Suppressor macrophage treated with lipopolysaccharide for 4 hours (primary cell): ENCODE results near the gene CACNA2D4.

ENCODE experiments used
- DNase-seq: peaks from one replicate; pipeline ENCODE4 v3.0.0-alpha.2; 2020

CACNA2D4 gene

DNA sequence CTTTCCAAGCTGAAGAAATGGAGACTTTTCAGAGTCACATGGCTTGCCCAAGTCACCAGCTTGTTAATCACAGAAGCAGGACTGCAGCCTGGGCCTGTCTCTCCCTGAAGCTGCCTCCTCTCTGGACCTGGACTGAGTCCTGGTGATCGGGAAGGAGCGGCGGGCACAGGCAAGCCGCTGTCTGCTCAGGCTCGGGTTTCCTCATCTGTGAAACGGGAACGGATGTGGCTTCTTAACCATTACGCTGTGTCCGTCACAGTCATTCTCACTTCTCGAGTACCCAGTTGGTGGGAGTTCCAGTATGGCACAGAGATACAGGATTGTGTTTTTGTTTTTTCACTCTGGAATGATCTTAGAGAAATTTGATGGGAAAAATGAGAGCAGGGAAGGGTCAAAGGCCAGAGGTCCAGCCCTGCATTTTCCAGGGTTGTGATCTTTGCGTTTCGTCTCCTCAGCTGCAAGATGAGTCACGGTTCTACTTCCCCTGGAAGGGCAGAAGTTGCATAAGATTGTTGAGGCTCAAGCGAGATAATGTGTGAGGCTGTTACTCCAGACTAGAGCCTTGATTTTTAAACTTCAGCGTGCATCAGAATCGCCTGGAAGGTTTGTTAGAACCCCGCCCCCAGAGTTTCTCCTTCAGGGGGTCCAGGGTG lies 105.7 kb downstream of the CACNA2D4 start:
- peak; percentile 90 for DNase-seq

DNA sequence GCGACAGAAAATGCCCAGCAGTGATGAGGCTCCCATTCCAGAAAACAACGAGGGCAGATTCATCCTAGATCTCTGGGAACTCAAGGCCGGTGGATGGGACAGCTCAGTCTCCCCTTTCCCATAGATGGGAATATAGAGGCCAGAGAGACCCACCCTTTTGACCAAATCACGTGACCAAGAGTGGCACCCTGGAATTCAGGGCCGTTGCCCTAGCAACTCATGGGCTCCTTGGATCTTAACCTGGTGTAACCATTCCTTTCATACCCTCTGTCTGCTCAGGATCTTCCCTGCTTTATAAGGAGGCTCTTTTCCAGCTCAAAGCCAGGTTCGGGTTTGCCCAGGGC lies 106.5 kb downstream of the CACNA2D4 start:
- DNase-seq, result no peak

DNA sequence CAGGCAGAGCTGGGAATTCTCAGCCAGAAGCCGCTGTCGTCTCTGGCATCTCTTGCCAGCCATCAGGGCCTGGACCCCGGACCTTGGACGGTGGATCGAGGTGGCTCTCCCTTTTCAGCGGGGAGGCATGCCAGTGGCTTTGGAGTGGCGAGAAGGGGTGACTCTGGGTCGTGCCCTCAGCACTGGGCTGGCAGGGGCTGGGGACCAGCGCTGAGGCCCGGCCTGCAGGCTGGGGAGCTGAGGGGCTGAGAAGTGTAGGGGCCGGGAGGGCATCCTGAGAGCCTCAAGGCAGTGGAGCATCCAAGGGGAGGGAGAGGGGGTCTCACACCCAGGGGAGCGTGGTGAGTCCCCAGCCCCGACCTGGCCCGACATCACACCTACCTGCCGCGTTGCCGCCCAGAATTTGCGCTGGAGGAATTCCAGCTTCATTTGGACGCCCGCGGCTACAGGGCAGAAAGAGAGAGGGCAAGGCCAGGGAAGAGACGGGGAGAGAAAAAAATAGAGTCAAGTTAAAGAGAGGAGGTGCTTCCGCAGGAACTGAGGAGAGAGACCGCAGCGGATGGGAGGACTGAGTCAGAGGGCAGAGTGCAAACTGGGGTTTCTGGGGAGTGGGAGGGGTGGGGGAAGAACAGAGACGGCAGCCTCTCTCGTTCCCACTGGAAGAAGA lies 107.0 kb downstream of the CACNA2D4 start:
- DNase-seq, result peak; percentile 70

DNA sequence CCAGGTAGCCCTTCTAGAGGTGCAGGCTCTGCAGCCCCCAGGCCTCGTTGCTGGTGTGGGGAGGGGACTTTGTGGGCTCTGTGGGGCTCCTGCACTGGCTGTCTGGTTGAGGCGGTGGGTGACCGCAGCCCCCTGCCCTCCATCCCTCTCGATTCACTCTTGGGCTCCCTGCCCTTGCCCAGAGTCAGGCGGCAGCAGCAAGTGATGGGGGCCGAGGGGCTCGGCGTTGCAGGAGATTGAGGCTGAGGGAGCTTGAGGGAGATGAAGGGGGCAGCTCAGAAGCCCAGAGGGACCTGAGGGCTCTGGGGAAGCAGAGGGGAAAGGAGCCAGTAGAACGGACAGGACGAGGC lies 107.5 kb downstream of the CACNA2D4 start:
- no peak for DNase-seq

DNA sequence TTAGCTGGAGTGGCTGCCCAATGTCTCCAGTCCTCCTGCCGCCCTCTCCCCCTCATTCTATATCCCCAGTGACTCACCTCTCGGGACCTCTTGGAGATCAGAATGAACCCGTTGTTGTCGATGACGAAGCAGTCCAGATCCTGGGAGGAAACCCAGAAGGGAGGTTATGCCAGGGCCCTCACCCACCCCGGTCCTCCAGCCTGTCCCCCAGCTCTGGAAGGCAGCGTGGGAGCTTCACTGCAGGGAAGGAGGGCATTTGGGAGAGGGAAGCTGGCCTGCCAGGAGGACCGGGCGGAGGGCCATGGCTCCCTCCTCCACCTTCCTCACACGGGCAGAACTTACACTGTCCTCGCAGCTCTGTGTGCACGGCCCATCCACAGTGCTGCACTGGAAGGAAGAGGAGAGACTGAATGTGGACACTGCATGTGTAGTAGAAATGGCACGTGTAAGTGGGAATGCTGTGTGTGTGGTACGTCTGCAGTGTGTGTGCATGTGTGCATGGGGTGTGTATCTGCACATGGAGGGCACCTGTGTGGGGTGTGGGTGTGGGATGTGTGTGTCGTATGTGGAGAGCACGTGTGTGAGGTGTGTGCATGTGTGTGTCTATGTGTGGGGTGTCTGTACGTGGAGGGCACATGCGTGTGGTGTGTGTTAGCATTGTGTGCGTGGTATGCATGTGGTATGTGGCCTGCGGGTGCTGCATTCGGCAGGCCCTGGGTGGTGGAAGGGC lies 108.1 kb downstream of the CACNA2D4 start:
- peak; percentile 32 for DNase-seq

DNA sequence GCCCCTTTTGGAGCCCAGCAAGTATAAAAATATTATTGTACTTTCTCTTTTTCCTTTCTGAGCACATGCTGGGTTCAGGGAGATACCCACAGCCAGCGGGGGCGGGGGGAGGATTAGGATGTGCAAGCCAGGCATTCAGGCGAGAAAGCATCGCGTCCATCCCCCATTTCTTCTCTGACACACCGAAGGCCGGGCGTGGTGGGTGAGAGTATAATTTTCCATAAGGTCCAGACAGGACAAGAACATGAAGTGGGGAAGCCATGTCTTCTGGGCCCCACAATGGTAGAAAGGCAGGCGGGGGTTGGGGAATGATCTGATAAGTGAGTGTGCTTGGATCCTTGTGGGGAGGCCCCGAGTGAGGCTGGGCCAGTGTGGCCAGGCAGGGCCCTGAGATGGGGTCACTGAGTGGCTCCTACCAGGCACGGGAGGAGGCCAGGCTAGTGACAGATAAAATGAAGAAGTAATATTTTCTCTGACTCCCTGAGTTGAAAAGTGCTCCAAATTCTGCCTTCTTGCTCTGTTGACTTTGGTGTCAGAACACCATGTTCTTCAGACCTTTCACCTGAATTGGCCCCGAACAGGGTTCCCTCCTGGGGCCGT lies 108.8 kb downstream of the CACNA2D4 start:
- DNase-seq, result peak; percentile 23

DNA sequence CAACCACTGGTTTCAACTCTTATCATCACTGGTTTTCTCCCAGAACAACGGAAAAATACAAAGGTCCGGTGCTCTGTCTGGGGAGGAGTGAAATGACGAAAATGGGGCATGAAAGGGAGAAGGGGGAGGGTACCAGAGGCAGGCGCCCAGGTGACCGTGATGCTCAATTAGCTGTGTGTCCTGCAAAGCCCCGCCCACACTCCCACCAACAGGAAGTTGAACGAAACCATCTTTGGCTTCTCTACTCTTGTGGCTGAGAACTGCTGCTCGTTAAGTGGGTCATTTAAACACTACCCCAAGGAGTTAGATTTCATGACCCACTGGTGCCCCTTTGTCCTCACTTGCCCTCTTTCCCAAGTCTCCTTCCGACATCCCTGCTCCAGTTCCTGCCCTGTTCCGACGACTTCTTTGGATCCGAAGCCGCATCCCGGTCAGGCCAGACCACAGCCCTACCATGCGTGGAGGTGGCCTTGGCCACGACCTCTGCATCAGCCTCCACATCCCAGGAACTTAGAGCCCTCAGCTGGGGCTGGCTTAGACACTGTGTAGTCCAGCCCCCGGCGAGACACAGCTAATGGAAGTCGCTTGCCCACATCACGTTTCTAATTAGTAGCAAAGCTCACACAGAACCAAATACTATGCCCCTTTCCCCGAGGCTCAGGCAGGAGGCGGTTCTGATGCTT lies 109.5 kb downstream of the CACNA2D4 start:
- DNase-seq, result peak; percentile 19

DNA sequence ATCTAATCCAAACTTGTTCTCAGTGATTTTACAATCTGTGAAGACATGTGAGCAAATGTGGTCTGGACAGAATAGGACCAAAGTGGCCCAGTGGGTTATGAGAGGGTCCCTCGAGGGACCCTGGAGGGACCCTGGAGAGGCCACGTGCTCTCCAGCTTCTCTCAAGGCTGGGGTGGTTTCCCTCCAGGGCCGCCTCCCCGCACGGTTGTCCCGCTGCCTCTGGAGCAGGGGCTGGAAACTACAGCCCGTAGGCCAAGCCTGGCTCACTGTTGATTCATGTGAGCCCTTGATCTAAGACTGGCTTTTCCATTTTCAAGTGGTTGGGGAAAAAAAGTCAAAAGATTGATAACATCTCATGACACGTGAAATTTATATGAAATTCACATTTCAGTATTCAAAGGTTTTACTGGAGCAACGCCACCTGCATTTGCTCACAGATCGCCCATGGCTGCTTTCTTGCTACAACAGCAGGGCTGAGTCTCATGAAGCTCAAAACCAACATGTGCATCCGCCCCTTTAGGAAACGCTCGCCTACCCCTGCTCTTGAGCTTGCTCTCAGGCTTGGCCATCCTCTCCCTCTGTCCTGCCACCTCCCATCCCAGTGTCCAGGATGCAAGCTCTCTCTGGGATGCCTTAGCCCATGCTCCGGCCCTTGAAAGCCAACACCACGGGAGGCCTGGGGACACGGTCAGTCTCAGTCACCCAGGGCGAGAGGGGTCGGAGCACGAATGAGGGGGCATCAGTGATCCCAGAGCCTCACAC lies 110.2 kb downstream of the CACNA2D4 start:
- DNase-seq, result no peak

DNA sequence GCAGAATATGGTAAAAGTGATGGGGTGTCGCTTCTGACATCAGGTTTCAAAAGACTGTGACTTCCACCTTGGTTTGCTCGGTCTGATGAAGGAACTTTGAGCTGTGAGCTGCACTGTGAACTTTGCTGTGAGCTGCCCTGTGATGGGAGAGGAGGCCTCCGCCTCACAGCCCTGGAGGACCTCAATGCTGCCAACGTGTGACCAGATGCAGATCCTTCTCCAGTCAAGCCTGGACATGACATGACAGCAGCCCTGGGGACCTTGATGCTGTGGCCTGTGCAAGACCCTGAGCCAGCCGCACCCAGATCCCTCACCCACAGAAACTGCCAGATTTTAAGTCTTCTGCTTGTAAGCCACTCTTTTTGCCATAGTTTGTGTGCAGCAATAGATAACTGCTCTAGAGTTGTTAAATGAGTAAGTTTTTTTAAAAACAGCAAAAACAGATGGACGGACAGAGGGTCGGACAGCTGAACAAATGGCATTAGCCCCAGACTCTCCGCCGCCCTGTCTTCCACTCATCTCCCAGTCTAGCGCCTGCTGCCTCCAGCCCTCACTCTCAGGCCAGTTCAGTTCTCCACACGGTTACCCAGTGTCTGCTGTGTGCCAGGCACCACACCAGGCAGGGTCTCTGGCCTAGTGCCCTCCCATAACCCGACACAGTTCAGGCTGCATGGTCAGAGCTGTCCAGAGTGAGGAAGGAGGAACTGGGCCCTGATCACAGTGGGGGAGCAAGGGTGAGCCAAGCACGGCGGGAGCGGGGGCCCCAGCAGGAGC lies 111.2 kb downstream of the CACNA2D4 start:
- DNase-seq, result no peak

DNA sequence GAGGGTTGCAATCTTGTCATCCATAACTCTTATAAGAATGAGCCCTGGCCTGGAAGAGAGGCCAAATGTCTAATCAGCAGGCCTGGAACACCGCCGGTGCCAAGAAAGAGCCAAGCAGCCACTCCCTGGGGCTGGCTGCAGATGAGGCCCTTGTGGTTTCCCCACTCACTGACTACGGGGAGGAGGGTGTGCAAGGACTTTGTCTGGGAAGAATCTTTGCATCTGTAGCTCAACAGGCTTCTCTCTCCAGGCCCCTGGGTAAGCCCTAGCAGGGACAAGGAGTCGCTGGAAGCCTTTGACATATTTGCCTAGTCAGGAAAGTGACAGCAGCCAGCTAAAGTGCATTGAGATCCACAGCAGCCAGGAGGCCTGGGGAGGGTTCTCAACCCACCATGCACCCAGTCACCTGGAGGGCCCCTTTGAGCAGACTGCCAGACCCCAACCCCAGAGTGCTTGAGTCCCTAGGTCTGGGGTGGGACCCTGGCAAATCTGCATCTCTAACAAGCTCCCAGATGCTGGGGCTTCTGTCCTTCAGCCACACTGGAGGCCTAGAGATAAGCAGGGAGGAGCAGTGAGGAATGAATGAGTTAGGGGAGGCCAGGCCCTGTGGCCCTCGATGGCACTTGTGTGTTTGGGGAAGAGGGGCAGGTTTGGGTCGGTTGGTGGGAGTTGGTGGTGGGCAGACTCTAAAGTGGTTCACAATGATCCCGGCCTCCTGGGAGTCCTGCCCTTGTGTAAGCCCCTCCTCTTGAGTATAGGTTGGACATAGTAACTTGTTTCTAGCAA lies 112.0 kb downstream of the CACNA2D4 start:
- no peak for DNase-seq

DNA sequence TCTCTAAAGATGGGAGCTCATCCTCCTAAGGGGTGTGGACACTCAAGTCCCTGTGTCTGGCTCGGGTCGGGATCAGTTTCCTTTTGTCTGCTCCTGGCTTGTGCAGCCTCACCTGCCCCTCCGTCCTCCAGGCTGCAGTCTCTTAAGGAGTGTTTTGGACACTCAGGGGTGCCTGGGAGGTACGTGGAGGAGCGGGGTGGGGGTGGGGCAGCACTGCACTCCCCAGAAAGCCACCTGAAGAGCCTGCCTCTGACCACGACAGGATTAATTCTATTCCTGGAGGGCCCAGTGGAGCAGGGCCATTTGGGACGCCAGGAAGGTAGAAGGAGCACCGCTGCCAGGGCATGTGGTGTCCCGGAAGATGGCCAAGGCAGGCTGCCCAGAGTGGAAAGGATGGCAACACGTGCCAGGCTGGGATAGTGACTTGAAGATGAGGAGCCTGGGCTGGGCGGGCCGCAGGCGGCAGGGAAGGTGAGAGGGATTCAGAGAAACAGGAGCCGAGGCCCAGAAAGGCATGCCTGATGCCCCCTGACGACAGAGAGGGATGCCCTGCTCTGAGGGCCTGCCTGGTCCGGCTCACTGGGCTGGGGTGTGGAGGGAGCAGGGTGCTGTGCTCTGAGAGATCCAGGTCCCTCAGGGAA lies 112.9 kb downstream of the CACNA2D4 start:
- DNase-seq, result no peak

DNA sequence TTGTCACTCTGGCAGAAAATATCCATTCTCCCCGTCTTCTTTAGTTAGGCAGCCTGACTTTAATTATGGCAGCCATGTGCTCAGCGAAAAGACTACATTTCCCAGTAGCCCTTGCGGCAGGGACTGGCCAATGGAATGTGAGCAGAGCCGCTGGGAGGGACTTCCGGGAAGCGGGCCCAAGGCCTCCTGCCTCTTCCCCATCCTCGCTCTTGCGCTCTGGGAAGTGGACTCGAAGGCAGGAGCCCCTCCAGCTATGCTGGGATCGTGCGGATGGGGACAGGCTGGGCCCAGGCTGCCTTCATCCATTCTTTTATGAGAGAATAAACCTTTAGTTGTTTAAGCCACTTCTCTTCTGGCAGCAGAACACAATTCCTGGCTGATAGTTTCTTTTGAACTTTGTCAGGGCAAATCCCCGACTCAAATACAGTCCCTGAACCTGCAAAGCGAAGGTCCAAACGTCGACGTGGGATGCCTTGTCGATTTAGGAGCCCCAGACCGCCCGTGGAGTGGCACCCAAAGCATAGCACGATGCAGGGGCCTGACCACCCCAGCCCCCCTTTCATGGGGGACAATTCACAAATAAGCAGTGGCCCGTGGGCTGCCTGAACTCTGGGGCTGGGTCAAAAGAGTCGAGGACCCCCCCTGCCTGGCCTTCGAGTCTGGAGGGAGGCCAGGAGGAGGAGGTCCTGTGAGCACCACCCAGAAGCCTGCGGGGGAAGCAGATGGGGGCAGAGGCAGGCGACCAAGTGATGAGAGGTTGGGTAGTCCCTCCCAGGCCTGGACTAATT lies 113.7 kb downstream of the CACNA2D4 start:
- DNase-seq, result peak; percentile 91

DNA sequence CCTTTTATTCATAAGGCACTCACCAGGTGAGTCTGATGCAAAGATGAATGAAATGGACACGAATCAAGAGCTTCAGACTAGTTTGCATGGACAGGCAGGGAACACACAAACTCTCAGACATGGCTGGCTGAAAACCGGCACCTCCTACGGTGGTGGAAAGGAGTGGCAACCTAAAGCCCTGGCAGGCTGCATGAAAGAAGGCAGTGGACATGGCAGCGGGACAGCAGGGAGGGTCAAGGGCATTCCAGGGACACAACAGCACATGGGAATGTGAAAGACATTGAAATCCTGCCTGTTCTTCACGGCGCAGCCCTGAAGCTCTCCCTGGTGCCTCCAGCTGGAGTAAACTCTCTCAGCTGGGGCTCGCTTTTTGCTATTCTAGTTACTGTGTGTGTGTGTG lies 114.7 kb downstream of the CACNA2D4 start:
- no peak for DNase-seq

DNA sequence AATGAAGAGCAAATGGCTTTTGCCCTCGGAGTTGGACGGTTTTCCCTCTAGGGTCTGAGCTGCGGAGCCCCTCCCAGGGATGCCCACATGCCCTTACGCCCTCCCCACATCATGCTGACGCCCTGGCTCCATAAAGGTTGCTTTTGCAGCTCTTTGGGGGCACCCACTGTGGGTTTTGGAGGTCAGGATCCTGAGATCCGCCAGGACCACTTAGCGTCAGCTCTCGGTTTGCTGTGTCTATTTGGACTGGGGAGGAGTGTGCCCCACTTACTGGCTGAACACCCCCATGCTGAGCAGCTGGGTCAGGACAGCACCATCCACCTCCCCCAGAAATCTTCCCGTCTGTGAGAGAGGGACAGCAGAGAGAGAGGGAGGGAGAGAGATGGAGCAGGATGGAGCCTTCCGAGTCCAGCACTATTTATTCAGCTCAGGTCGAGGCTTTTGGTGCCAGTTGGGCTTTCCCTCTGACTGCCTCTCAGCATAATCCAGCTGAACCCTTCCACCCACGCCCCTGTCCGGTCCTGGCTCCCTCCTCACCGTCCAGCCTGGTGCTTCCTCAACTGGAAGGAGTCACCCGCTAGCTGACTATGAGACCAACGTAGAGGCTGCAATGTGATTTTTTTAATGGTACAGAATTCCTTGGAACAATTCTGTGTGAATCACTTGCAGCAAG lies 117.0 kb downstream of the CACNA2D4 start:
- DNase-seq, result peak; percentile 37

DNA sequence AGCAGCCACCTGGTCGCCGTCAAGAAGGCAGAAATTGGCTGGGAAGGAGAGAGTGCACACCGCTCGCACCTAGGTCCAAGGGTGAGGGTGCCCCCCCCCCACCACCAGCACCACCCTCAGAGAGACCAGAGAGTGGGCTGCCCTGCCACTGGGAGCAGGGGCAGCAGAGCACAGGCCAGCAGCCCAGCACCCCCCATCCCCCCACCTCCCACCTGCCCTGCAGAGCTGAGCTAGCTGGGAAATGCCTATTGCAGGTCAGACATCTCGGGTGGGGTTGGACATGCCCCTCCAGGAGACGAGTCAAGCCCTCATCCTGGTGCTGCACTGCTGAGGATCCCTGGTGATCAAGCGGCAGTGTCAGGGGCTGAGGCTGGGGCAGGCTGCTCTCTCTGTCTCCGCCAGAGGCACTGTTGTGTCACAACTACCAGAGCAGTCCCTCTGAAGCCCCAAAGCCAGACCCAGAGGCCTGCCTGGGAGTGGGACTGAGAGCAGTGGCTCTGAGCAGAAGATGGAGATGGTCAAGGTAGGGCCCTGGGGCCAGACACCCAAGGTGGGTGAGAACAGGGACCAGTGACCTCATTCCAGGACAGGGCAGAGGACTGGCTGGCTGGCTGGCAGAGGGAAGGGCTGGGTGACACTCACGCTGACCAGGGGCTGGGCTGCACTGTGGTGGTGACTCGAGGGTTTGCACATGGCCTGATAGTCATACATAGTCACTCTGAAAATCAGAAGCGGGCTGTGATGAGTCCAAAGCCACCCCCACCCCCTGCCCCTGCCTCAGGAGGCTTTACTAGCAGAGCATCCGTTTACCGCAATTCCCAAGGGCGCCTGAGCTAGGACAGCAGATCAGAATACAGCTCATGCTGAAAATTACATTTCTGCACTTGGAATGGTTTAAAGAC lies 117.8 kb downstream of the CACNA2D4 start:
- DNase-seq, result peak; percentile 54

DNA sequence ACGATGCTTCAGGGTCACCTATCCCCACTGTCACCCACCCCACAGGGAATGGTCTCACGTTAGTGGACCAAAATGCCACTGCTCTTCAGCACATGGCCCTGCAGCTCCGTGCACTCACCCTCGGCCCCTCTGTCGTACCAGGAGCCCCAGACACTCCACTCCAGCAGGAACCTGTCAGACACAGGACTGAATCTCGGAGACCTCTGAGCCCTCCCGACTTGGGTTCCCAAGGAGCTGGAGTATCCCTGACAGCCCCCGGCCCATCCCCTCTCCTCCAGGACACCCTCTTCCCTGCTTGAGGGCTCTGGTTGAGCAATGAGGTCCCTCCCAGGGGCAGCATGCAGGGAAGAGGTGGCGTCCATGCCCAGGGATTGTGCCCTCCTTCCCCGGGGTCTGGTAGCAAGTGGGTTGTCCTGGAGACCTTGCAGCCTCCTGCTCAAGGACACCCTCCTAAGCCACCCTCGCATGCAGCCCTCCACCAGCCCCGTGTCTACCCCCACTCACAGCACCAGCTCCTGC lies 118.5 kb downstream of the CACNA2D4 start:
- no peak for DNase-seq

DNA sequence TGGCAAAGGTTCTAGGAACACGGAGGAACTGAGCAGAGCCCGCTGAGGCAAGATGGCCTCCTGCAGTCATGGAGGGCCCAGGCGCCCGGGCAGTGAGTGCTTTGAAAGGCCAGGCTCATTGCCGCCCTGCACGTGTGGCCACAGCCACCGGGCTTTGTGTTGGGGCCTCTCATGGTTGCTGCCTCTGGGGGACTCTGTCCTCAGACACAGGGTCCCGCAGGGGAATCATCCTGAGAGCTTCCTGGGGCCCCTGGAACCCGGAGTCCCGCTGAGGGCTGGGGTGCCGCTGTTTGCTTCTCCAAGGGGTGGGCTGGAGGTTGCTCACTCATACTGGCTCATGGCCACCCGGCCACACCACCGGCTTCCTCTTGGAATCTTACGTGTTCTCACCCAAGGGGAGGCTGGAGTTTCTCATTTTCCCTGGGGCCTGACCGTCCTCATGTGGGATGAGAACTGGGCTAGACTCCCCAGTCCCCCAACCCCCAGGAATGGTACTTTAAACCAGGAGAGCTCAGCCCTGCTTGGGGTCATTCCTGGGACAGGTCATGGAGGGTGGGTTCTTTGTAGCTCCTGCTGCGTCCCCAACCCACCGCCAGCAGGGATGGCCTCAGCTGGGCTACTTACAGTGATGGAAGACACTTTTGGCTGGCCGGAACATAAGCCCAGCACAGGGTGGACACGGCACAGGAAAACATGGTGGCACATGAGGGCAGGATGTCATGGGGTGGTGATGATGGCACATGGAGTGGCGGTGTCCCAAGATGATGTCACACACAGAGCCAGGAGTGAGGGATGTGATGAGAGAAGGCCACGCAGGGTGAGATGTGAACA lies 119.2 kb downstream of the CACNA2D4 start:
- DNase-seq, result no peak
